ENCODE results near the gene APAF1. TPM values are rescaled to one million over a fixed set of nuclear protein-coding genes. Genes with fewer than 3 reads are reported as not detected.
"Not testable (repeated sequence)": the region's sequence is repeated elsewhere in the genome, so short reads cannot be mapped to it uniquely, and the experiment has no call there.

The APAF1 gene
- total RNA-seq, 1 donor from 2014 or later: 15.5 TPM

DNA sequence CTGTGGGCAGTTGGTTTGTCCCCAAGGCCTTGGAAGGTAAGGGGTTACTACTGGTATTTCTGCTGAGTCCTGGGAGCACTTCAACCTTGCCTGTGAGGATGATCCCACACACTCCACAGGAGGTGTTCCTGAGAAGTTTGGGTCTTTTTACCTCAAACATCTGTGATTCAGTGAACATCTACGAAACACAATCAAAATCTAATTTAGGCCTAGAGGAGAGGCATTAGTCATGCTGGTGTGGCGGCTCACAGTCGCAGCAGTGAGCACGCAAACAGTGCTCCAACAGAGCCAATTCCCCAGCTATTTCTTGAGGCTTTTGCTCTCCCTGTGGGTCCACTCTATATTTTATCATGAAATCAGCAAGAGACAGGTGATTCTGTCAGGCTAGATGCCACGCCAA lies 107.6 kb downstream of the APAF1 start:
- Histone ChIP-seq H3K36me3 (no peaks in the 10 kb centered on the region), H3K9me3 (no peaks in the 10 kb centered on the region), H3K27me3 (no peaks in the 10 kb centered on the region), H3K27ac (no peak overlapping the region), H3K4me1 (no peaks in the 10 kb centered on the region), H3K4me3 (no peak overlapping the region)
- intact Hi-C loops (cut with DNase I): no loop called here
- TF ChIP-seq, protein P1, sequence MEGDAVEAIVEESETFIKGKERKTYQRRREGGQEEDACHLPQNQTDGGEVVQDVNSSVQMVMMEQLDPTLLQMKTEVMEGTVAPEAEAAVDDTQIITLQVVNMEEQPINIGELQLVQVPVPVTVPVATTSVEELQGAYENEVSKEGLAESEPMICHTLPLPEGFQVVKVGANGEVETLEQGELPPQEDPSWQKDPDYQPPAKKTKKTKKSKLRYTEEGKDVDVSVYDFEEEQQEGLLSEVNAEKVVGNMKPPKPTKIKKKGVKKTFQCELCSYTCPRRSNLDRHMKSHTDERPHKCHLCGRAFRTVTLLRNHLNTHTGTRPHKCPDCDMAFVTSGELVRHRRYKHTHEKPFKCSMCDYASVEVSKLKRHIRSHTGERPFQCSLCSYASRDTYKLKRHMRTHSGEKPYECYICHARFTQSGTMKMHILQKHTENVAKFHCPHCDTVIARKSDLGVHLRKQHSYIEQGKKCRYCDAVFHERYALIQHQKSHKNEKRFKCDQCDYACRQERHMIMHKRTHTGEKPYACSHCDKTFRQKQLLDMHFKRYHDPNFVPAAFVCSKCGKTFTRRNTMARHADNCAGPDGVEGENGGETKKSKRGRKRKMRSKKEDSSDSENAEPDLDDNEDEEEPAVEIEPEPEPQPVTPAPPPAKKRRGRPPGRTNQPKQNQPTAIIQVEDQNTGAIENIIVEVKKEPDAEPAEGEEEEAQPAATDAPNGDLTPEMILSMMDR (IDR thresholded peaks at IDR 0.05): no peak
- DNase-seq (ENCODE audit: low spot score in 2 of 2): no peak

DNA sequence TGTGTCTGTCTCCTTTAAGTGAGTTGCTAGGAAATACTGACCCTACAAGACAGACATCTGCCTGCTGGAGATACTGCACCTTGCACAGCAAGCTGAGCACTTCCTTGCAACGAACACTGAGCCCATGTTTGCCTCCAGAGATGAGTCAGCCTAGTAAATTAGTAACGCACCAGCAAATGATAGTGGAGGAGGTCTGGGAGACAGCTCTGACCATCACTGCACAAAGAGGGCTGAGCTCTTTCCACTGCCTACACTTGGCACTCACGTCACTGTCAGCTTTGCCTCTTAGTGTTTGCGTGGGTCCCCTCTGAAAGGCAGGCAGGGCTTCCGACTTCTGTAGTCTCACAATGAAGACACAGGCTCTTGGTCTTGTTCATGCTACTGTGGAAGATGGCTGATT lies 109.0 kb downstream of the APAF1 start:
- no peak overlapping the region for H3K27ac ChIP-seq
- TF ChIP-seq, protein P1 (IDR thresholded peaks at IDR 0.05): no peak
- intact Hi-C loops (cut with DNase I): no loop called here

DNA sequence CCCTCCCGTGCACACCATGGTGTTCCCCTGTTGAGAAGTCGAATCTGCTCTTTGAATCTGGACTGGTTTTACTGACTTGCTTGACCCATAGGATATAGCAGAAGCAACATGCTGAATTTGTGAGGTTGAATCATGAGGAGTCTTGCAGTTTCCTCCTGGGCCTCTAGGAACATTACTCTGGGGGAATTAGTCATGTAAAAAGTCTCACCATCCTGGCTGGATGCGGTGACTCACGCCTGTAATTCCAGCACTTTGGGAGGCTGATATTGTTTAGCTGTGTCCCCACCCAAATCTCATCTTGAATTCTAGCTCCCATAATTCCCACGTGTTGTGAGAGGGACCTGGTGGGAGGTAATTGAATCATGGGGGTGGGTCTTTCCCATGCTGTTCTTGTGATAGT lies 110.8 kb downstream of the APAF1 start:
- H3K27ac ChIP-seq; H3K27me3 ChIP-seq; H3K4me1 ChIP-seq; H3K9me3 ChIP-seq; H3K4me3 ChIP-seq; DNase-seq (ENCODE audit: low spot score in 2 of 2); H3K36me3 ChIP-seq; intact Hi-C loops (cut with DNase I): not testable (repeated sequence)

More for the DNA sequence above, 109.0 kb downstream of the APAF1 start:
- Histone ChIP-seq H3K27me3 (no peaks in the 10 kb centered on the region), H3K9me3 (no peaks in the 10 kb centered on the region), H3K36me3 (no peaks in the 10 kb centered on the region), H3K4me1 (peaks cover 0 to 2% of the 10 kb centered on the region in 2 donors), H3K4me3 (no peak overlapping the region)
- no peak for DNase-seq (ENCODE audit: low spot score in 2 of 2)

DNA sequence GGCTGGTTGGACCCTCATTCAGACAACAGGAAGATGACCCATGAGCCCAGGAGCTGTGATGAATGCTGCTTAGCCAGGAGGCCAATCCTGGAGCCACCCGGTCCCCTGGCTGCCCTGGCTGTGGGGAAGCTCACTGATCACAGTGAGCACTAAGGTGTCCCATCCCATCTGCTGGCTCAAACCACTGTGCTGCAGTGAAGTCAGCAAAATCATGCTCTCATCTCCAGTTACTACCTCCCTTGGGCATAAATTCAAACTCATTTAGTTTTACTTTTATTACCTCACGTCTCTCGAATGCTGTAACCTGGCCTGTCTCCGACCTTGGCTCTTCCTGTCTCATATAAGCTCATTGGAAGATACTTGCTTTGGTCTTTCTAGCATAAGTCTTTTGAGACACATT lies 112.4 kb downstream of the APAF1 start:
- TF ChIP-seq, protein P1 (IDR thresholded peaks at IDR 0.05): no peak
- Histone ChIP-seq H3K36me3 (no peaks in the 10 kb centered on the region), H3K4me1 (peaks cover 0 to 2% of the 10 kb centered on the region in 2 donors), H3K9me3 (no peaks in the 10 kb centered on the region), H3K27ac (no peak overlapping the region), H3K27me3 (no peaks in the 10 kb centered on the region), H3K4me3 (no peak overlapping the region)
- intact Hi-C loops (cut with DNase I): no loop called here
- no peak for DNase-seq (ENCODE audit: low spot score in 2 of 2)

DNA sequence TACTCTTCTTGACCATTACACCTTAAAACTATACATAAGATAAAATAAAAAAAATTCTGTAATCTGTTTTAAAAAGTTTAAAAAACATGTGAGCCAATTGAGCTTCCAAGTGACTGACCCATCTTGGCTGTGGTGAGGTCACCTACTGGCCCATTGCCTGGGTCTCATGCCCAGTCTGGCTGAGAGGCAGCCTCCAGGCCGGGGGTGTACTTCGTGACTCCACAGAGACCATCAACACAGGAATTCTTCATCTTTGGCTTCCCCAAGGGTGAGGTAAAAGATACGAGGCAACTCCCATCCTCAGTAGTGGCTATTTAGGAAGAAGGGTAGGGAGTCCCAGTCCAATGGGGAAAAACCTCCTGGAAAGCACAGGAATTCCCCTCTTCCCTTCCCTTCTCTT lies 113.2 kb downstream of the APAF1 start:
- Histone ChIP-seq H3K27me3 (no peaks in the 10 kb centered on the region), H3K36me3 (no peaks in the 10 kb centered on the region), H3K27ac (peak overlapping the region in 1 of 2 donors; percentile 13), H3K4me1 (peaks cover 0 to 2% of the 10 kb centered on the region in 2 donors), H3K9me3 (no peaks in the 10 kb centered on the region), H3K4me3 (no peak overlapping the region)
- no peak for DNase-seq (ENCODE audit: low spot score in 2 of 2)
- TF ChIP-seq, protein P1 (IDR thresholded peaks at IDR 0.05): no peak
- intact Hi-C loops (cut with DNase I): no loop called here

DNA sequence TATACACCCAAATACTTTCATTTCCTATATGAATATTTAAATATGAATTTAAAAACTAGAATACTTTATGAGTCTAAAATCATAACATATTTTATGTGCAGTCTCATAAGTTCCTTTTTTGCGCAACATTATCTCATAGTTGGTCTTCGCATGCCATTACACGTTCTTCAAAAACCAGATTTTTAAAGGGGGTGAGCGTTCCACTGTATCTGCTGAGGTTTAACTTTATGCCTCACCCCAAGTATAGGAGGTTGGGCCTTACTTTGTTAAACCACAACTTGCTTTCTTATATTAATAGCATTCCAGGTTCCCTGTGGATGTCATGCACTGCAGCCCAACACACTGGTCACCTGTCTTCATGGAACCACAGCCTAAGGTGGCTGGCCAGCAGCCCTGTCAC lies 118.6 kb downstream of the APAF1 start:
- intact Hi-C loops (cut with DNase I): no loop called here
- TF ChIP-seq, protein P1 (IDR thresholded peaks at IDR 0.05): no peak
- Histone ChIP-seq H3K27ac (no peak overlapping the region), H3K9me3 (no peaks in the 10 kb centered on the region), H3K36me3 (no peaks in the 10 kb centered on the region), H3K4me1 (no peaks in the 10 kb centered on the region), H3K4me3 (no peak overlapping the region), H3K27me3 (no peaks in the 10 kb centered on the region)
- DNase-seq (ENCODE audit: low spot score in 2 of 2): no peak
